Ovary (tissue), 3 donors: Measurements from ENCODE around the gene GASK1A.

ENCODE experiments used
- CTCF ChIP-seq, 3 donors: fragments of 450-650 bp in 2 of 3; fragments of 200-600 bp in 1 of 3; IDR thresholded peaks; one replicate each; pipeline versions ENCODE4 v1.5.1 to v1.8.0; 2016 to 2022; ENCODE audit warnings: antibody characterized with exemption in 3 of 3, mild to moderate bottlenecking in 1 of 3
- POLR2A ChIP-seq: fragments of 450-650 bp; IDR thresholded peaks from one replicate; pipeline ENCODE4 v1.6.1; 2017; ENCODE audit warnings: antibody characterized with exemption, mild to moderate bottlenecking, moderate library complexity
- donor health status: DM: no; HTN: no; CAD: no.

- TF ChIP-seq CTCF (IDR thresholded peaks at IDR 0.05) (no peak), POLR2A (no peak)
These were observed 3.7 kb downstream of the GASK1A start for GRCh38 chr3:42982645-42983412.
